Right ventricle myocardium superior (tissue), 1 donor: ENCODE results near the gene SCYL1. TPM values are rescaled to one million over a fixed set of nuclear protein-coding genes. Genes with fewer than 3 reads are reported as not detected.

Experiments used
- ATAC-seq: fragments of 200-7000 bp; cut with Tn5 transposase; one replicate; pipeline ENCODE4 v1.9.1; 2020; ENCODE audit warnings: mild to moderate bottlenecking; ENCODE audit not compliant: poor library complexity
- DNase-seq: peaks from one replicate; pipeline ENCODE4 v3.0.0-alpha.2; 2020
- intact Hi-C: fragments of 100-400 bp; cut with DNase I; formaldehyde crosslinking; loops from one replicate; pipeline ENCODE4 v1.11.2; 2022
- total RNA-seq: library from RNA; stranded (reverse); fragmentation: NEBNext Ultra II Directional; extraction: Animal tissue kit (Norgen Biotek cat#: 25700); gene quantifications from one replicate; pipeline ENCODE4 v1.2.1, GENCODE V29; 2021
- donor health status: DM: no; HTN: yes; CAD: no; lungs with severe emphysema.

SCYL1 gene
- total RNA-seq, 1 donor from 2014 or later = 60.5 TPM

DNA sequence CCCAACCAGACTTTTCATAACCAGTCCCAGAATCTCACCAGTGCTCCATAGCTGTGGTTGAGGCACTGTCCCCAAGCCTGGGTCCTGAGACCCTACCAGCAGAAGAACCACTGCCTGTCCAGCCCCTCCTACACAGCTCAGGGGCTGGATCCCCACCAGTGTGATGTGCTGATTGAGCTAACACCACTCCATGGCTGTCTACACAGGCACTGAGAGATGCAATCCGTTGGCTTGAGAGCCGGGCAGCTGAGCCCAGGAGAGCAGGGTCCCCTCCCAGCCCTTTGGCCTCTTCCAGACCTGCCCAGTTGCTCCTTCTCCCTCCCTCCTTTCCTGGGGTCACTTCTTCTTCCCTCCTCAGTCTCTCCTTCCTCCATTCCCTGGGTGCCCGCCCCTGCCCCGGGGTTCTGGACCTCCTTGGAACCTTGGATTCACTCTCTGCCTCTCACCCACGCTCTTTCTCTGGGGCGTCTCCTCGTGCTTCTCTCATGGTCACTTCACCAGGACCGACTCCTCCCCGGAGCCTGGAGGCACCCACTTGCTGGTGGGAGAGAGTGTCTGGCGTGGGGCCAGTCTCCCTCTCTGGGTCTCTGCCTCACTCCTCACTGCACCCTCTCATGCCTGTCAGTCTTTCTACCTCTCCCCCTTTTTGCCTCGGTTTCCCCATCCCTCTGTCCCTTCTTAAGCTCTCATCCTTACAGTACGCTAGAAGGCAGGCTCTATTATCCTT is 706 bp upstream of the SCYL1 start:
- DNase-seq (peak; percentile 72), ATAC-seq (peak; percentile 14)
- intact Hi-C loops = no loop called here

DNA sequence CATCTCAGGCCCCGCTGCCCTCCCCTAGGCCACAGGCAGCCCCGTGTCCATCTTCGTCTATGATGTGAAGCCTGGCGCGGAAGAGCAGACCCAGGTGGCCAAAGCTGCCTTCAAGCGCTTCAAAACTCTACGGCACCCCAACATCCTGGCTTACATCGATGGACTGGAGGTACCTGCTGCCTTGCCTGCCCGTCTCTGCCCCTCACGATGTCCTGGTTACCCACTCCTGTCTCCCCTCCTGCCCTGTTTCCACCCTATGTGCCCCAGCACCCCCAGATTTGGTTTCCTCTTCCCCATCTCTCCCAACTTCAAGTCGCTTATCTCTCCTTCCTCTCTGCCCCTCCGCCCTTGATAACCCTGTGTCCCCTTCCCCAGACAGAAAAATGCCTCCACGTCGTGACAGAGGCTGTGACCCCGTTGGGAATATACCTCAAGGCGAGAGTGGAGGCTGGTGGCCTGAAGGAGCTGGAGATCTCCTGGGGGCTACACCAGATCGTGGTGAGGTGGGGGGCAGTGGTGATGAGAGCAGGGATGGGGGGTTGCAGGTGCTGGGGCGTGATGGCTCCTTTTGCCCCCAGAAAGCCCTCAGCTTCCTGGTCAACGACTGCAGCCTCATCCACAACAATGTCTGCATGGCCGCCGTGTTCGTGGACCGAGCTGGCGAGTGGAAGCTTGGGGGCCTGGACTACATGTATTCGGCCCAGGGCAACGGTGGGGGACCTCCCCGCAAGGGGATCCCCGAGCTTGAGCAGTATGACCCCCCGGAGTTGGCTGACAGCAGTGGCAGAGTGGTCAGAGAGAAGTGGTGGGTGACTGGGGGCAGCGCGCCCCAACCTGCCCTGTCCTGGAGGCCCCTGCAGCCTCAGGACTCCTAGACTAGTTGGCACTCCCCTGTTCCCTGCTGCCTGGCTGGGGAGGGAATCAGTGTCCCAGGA is 930 bp downstream of the SCYL1 start:
- ATAC-seq (no peak), DNase-seq (peak; percentile 42)
- intact Hi-C loops = no loop called here

DNA sequence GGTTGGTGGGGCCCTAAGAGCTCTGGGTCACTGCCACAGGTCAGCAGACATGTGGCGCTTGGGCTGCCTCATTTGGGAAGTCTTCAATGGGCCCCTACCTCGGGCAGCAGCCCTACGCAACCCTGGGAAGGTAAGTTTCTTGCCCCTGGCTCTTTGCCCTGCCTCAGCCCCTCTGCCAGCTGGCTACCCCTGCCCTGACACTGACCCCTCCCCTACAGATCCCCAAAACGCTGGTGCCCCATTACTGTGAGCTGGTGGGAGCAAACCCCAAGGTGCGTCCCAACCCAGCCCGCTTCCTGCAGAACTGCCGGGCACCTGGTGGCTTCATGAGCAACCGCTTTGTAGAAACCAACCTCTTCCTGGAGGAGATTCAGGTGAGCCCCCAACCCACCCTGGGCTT is 1.9 kb downstream of the SCYL1 start:
- ATAC-seq = no peak
- peak; percentile 26 for DNase-seq
- intact Hi-C loops = no loop called here

DNA sequence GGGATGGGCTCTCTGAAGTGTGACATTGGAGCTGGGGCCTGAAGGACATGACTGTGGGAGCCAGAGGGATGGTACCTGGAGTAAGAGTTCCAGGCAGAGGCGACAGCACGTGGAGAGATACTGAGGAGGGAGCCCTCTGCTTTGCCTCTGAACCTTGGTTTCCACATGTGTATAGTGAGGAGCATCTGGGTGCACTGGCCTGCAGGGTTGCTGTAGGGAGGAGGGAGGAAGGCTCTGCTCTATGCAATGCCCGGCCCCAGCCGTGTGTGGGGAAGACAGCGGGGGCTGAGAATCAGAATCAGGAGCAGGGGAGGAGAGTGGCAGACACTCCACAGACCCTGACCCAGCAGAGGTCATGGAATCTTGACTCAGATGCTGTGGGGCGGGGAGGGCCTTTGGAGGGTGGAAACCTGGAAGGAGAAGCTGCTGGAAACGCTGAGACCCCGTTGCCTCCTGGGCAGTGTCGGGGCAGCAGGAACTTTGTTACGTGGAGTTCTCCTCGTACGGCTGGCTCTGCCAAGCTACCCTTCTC is 4.0 kb downstream of the SCYL1 start:
- DNase-seq = no peak
- intact Hi-C loops = no loop called here
- ATAC-seq = no peak

DNA sequence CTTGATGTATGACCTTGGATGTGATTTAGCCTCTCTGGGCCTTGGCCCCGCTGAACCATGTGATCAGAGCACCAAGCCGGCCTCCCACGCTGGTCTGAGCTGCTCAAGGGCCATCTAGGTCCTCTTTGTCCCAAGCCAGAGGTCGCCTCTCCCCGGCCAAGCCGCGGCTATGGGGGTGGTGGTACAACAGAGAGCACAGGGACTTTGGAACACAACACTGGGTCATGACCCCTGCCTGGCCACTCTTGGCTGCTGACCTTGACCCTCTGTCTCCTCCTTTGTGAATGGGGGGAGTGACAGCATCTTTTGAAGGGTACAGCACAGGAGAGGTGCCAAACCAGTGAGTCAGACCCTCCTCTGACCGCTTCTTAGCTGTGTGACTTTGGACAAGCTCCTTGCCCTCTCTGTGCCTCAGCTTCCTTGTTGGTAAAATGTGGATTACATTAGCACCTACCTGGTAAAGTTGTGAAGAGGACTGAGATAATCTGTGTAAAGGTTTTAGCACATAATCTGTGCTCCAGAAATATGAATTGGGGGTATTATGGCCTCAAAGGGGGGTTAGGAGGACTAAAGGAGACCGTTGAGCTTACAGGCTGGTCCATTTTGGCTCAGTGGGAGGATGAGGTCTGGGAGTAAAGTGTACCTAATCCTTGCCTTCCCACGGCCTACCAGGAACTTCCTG is 4.7 kb downstream of the SCYL1 start:
- no peak for ATAC-seq
- no peak for DNase-seq
- intact Hi-C loops = no loop called here

DNA sequence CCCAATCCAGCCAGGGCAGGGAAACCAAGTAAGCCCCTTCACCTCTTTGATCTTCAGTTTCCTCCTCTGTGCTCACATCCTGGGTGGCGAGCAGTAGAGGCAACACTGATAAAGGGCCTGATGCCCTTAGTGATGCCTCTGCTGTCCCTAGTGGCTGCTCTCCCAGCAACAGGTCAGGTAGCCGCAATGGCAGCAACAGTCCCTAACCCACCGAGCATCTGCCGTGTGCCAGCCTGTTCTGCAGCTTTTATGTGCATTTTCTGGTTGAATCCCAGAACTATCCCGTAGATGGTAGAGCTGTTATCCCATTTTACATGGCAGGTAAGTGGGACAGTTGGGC is 5.2 kb downstream of the SCYL1 start:
- intact Hi-C loops = no loop called here
- DNase-seq (no peak), ATAC-seq (no peak)

DNA sequence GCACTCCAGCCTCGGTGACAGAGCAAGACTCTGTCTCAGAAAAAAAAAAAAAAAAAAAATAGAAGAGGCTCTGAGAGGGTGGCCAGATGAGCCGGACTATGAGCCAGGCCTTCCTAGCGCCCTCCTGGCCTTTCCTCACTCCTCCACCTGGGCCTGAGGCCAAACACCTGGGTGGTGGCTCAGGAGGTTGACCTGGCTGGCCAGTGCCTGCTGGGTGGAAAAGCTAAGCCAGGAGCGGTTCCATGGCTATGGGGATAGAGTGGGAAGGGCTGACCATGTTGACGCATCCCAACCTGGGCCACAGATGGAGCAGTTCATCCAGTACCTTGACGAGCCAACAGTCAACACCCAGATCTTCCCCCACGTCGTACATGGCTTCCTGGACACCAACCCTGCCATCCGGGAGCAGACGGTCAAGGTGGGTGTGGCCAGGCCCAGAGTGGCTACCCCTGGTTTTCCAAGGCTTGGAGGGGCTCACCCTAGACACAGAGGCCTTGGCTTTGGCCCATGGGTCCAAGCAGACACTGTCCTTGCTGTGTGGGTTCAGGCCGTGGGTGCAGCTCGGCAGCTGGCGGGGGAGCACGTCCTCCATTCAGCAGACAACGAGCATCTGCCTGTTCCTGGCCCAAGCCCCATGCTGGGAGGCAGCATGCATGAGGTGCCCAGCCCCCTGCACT is 7.6 kb downstream of the SCYL1 start:
- no peak for ATAC-seq
- intact Hi-C loops = no loop called here
- DNase-seq = no peak

DNA sequence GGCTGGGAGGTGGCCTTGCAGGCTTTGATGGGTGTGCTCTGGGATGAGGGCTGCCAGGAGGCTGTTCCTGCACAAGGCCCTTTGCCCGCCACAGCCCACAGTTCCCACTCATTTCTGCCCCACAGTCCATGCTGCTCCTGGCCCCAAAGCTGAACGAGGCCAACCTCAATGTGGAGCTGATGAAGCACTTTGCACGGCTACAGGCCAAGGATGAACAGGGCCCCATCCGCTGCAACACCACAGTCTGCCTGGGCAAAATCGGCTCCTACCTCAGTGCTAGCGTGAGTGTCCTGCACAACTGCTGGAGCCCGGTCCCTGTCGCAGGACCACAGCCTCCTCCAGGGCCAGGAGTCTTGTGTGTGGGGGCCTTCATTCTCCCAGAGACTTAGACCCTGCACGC is 10.2 kb downstream of the SCYL1 start:
- DNase-seq = no peak
- ATAC-seq = no peak
- intact Hi-C loops = no loop called here

DNA sequence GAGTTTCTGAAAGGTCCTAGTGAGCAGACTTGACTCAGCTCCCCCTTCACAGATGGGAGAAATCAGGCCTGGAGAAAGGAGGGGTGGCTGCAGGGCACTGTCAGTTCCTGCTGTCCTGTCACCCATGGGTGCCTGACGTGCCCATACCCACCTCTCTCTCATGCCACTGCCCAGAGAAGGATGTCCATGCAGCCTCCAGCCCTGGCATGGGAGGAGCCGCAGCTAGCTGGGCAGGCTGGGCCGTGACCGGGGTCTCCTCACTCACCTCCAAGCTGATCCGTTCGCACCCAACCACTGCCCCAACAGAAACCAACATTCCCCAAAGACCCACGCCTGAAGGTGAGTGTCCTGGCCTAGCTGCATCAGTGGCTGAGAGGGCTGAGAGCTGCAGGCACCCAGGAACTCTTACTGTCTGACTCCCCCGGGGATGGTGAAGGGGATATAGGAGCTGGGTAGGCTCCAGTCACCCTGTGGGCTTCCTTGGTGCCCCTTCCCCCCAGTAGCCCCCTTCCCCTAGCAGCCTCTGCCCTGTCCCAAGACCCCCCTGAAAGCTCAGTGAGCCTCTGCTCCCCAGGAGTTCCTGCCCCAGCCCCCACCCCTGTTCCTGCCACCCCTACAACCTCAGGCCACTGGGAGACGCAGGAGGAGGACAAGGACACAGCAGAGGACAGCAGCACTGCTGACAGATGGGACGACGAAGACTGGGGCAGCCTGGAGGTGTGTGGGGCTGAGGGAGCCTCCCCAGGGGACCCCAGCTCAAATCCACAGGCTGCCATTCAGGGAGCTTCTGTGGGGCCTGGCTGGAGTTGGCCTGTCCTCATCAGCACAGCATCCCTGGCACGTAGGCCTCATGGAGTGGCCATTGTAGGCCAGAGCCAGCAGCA is 11.8 kb downstream of the SCYL1 start:
- no peak for ATAC-seq
- intact Hi-C loops = no loop called here
- DNase-seq = no peak

DNA sequence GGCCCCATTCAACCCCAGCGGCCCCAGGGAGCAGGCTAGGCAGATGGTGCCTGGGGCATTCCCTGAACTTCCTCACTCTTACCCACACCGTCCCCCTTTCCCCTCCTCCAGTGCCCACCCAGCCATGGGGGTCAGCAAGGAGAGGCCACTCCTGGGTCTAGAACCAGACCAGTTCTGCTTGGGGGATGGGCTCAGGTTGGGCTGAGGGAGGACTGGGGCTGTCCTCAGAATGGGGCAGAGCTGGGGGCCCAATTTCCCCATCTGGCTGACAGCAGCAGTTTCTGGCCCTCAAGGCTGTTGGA is 12.4 kb downstream of the SCYL1 start:
- ATAC-seq = no peak
- intact Hi-C loops = no loop called here
- no peak for DNase-seq

DNA sequence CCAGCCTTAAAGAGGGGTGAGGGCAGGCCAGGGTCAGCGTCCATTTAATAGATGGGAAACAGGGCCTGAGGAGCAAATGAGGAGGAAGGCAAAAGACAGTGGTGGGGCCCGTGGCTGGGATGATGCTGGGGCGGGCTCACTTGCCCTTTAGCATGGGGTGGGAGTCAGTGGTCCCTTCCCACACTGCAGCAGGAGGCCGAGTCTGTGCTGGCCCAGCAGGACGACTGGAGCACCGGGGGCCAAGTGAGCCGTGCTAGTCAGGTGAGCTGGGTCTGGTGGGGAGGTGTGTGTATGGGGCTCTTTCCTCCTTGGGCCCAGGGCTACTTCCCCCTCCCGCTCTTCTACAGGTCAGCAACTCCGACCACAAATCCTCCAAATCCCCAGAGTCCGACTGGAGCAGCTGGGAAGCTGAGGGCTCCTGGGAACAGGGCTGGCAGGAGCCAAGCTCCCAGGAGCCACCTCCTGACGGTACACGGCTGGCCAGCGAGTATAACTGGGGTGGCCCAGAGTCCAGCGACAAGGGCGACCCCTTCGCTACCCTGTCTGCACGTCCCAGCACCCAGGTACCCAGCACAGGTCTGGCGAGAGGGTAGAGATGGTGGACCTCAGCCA is 12.8 kb downstream of the SCYL1 start:
- intact Hi-C loops = no loop called here
- DNase-seq (no peak), ATAC-seq (no peak)

DNA sequence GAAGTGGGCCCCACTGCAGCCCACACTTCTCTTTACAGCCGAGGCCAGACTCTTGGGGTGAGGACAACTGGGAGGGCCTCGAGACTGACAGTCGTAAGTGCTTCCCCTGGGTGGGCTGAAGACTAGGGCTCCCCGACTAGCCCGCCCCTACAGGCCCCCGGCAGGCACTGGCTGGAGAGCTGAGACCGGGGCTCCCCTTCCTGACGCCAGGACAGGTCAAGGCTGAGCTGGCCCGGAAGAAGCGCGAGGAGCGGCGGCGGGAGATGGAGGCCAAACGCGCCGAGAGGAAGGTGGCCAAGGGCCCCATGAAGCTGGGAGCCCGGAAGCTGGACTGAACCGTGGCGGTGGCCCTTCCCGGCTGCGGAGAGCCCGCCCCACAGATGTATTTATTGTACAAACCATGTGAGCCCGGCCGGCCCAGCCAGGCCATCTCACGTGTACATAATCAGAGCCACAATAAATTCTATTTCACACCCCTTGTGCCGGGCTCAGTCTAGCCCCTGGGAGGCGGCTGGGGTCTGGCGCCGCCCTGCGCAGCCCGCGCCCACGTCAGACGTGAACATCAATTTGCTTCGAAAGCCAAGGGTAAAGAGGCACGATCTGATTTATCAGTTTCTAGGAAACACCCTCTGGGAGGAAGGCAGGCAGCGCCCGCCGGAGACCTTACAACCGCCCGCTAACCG is 13.5 kb downstream of the SCYL1 start:
- no peak for DNase-seq
- no peak for ATAC-seq
- intact Hi-C loops = no loop called here

DNA sequence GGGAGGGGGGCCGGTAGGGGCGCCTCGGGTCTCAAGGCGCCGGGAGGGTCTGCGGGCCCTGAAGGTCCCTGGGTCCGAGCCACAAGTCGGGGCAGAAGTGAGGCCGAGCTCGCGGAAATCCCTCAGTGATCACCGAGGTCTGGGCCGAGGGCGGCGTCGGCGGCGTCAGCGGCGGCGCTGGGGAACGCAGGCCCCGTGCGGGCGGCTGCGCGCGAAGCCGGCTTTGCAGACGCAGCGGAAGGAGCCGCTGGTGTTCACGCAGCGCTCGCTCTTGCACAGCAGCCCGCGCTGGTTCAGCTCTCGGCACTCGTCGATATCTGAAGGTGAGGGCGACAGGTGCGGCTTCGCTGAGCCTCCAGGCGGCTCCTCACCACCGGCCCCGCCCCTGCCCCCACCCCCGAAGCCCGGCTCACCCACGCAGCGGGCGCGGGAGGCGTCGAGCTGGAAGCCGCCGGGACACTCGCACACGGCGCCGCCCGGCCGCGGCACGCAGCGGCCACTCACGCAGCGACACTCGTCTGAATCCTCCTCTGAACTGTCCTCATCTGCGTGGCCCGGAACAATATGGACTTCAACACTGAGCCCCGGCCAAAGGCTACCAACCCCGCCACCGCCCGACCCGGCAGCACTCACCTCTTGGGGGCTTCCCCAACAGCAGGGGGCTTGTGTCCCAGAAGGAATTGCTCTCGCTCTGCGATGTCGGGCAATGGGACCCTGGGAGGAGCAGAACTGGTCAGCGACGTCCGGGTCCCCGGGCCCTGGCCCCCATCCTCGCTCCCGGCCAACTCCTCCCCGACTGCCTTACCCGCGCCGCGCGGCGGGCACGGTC is 14.2 kb downstream of the SCYL1 start:
- ATAC-seq = no peak
- no peak for DNase-seq
- intact Hi-C loops = no loop called here

DNA sequence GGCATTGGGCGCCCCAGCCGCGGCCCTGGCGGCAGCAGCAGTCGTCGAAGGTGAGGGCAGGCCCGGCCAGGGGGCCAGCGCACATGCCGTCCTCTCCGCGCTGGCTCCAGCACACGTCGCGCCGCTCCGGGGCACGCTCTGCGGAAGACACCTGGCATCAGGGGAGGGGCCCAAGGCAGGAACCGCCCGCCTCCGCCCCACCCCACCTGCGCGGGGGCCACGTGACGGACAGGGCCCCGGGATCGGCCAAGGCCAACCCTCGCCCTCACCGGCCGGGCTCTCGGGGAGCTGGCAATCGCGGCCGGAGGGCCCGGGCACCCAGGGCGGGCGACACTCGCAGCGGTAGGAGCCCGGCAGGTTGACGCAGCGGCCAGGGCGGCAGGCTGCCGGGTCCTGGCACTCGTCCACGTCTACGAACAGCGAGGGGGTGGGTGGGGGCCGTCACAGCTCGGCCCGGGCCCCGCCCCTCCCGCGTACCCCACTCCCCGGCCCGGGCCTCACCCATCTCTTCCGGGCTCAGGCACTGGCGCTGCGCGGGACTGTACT is 14.9 kb downstream of the SCYL1 start:
- intact Hi-C loops = no loop called here
- no peak for DNase-seq
- ATAC-seq = no peak

DNA sequence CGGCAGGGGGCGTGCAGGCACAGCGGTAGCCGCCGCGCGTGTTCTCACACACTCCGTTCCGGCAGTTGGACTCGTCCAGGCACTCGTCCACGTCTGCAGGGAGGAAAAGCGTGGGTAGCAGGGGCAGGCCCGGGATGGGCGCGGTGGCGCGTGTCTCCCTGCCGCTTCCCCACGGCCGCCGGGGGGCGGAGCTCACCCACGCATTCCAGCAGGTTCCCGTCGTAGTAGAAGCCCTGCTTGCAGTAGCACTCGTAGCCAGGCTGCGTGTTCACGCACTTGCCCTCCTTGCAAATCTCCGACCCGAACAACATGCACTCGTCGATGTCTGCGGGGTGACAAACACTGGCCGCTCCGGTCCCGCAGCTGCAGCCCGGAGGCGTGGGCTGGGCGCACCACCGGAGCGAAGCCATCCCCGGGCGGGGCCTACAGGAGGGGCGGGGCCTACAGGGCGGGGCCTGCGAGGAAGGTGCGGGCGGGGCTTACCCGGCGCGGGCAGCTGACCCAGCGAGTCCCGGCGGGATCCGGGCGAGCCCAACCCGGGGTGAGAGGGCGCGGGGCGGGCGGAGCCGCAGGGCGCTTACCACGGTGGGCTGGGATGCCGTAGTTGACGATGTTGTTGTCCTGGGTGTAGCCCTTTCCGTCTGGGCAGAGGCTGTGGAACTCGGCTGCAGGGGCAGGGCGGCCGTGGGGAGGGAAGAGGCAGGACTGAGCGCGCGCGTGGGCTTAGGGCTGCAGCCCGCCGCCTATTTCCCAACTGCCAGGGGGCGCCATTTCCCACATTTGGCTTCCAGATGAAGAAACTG is 15.6 kb downstream of the SCYL1 start:
- DNase-seq (peak; percentile 95), ATAC-seq (peak; percentile 95)
- intact Hi-C loops = no loop called here
